PC-3 (cell line): Measurements from ENCODE around the gene HYDIN.
"Not testable (repeated sequence)": the region's sequence is repeated elsewhere in the genome, so short reads cannot be mapped to it uniquely, and the experiment has no call there.

Source experiments
- CTCF ChIP-seq: fragments of 300-600 bp; sonication (generic); conservative IDR thresholded peaks from 2 replicates; pipeline ENCODE4 v1.5.1; 2017; ENCODE audit warnings: antibody characterized with exemption, low read depth, mild to moderate bottlenecking, low read length
- EZH2 ChIP-seq: fragments of 300-600 bp; sonication (generic); IDR thresholded peaks from one replicate; pipeline ENCODE4 v1.6.1; 2017; ENCODE audit warnings: antibody characterized with exemption, mild to moderate bottlenecking, low read length; ENCODE audit not compliant: unreplicated experiment
- EZH2phosphoT487 ChIP-seq: fragments of 300-600 bp; sonication (generic); IDR thresholded peaks from 2 replicates; pipeline ENCODE4 v1.6.1; 2018; ENCODE audit warnings: mild to moderate bottlenecking, antibody characterized with exemption, low read length, borderline replicate concordance

- TF ChIP-seq EZH2, CTCF, EZH2phosphoT487: not testable (repeated sequence)
Measured at GRCh38 chr16:70939690-70940359, 290.7 kb downstream of the HYDIN start.
